Prostate gland (tissue), 2 donors: ENCODE data around the gene GNG14. TPM values are rescaled to one million over a fixed set of nuclear protein-coding genes. Genes with fewer than 3 reads are reported as not detected.

Experiments used
- DNase-seq: peaks from one replicate; pipeline ENCODE4 v3.0.0-alpha.2; 2019; ENCODE audit warnings: low spot score
- H3K27ac ChIP-seq, 2 donors: fragments of 200-600 bp; sonication (generic); 2 replicates each; pipeline ENCODE4 v1.5.1; 2017 to 2019
- H3K27me3 ChIP-seq: fragments of 200-600 bp; sonication (generic); replicated peaks from 2 replicates; pipeline ENCODE4 v1.5.1; 2019; ENCODE audit not compliant: insufficient read depth
- H3K36me3 ChIP-seq, 2 donors: fragments of 200-600 bp; sonication (generic); 1 replicate in 1 of 2; 2 replicates in 1 of 2; pipeline versions ENCODE4 v1.5.1 to v1.8.1; 2017 to 2019
- H3K4me1 ChIP-seq: fragments of 200-600 bp; sonication (generic); replicated peaks from 2 replicates; pipeline ENCODE4 v1.5.1; 2019
- H3K4me3 ChIP-seq, 2 donors: fragments of 200-600 bp; sonication (generic); 2 replicates each; pipeline ENCODE4 v1.5.1; 2017 to 2019
- H3K9me3 ChIP-seq: fragments of 200-600 bp; sonication (generic); 2 replicates; pipeline ENCODE4 v1.5.1; 2017
- CTCF ChIP-seq, 4 experiments: fragments of 200-600 bp in 2 of 4; fragments of 450-650 bp in 2 of 4; sonication (generic) in 2 of 4; IDR thresholded peaks; 1 replicate in 3 of 4; 2 replicates in 1 of 4; pipeline ENCODE4 v1.5.1; 2016 to 2019; ENCODE audit warnings: antibody characterized with exemption in 4 of 4, mild to moderate bottlenecking in 2 of 4, moderate library complexity in 2 of 4
- POLR2A ChIP-seq: fragments of 450-650 bp; IDR thresholded peaks from one replicate; pipeline ENCODE4 v1.6.1; 2016; ENCODE audit warnings: antibody characterized with exemption, mild to moderate bottlenecking
- POLR2AphosphoS5 ChIP-seq: sonication (generic); formaldehyde crosslinking; IDR thresholded peaks from one replicate; pipeline ENCODE4 v1.6.1; 2017; ENCODE audit warnings: antibody characterized with exemption
- WGBS: methylation state at CpG from one replicate; pipeline ENCODE4 v1.1.5; 2018; 5-methylcytosine and 5-hydroxymethylcytosine counted together
- intact Hi-C: fragments of 100-400 bp; cut with DNase I; formaldehyde crosslinking; loops from one replicate; pipeline ENCODE4 v1.14.2; 2022
- total RNA-seq, 2 donors: library from RNA; depleted of rRNA; stranded (reverse); fragments of >200 nt; gene quantifications; one replicate each; pipeline ENCODE4 v1.1.0, GENCODE V29; 2016

The GNG14 gene
- total RNA-seq, 2 donors from 2014 or later: not detected

- H3K9me3 ChIP-seq: no peaks in the 10 kb centered on the region
- intact Hi-C loops: no loop called here
- H3K4me1 ChIP-seq: no peaks in the 10 kb centered on the region
- no peak for DNase-seq
- peaks cover 34 to 38% of the 10 kb centered on the region in 2 donors for H3K36me3 ChIP-seq
- WGBS: 63% methylated on average over 9 of the region's 9 CpGs
- H3K27ac ChIP-seq: no peak overlapping the region
- H3K4me3 ChIP-seq: no peak overlapping the region
- H3K27me3 ChIP-seq: no peaks in the 10 kb centered on the region
- TF ChIP-seq POLR2A: no peak
- TF ChIP-seq CTCF (IDR thresholded peaks at IDR 0.05): no peak
- TF ChIP-seq POLR2AphosphoS5: no peak
Measured at GRCh38 chr19:12703046-12703445, 15.2 kb downstream of the GNG14 start.

- Histone ChIP-seq H3K4me3 (no peak overlapping the region), H3K9me3 (no peaks in the 10 kb centered on the region), H3K27me3 (no peaks in the 10 kb centered on the region), H3K27ac (no peak overlapping the region), H3K4me1 (no peaks in the 10 kb centered on the region), H3K36me3 (peaks cover 34 to 39% of the 10 kb centered on the region in 2 donors)
- WGBS: 93% methylated on average over 12 of the region's 13 CpGs
- no peak for DNase-seq
- TF ChIP-seq CTCF (IDR thresholded peaks at IDR 0.05): no peak
- no peak for TF ChIP-seq POLR2A
- TF ChIP-seq POLR2AphosphoS5: no peak
- intact Hi-C loops: no loop called here
Measured at GRCh38 chr19:12705169-12705568, 17.4 kb downstream of the GNG14 start.

- no peaks in the 10 kb centered on the region for H3K4me1 ChIP-seq
- H3K27me3 ChIP-seq: no peaks in the 10 kb centered on the region
- no peak for TF ChIP-seq CTCF (IDR thresholded peaks at IDR 0.05)
- TF ChIP-seq POLR2AphosphoS5: no peak
- no peak for TF ChIP-seq POLR2A
Measured at GRCh38 chr19:12705654-12706331, 18.0 kb downstream of the GNG14 start.

GRCh38 chr19:12706332-12706718 lies 18.5 kb downstream of the GNG14 start:
- TF ChIP-seq CTCF (IDR thresholded peaks at IDR 0.05) (no peak), POLR2AphosphoS5 (no peak), POLR2A (no peak)
- Histone ChIP-seq H3K36me3 (peaks cover 34 to 41% of the 10 kb centered on the region in 2 donors), H3K9me3 (no peaks in the 10 kb centered on the region), H3K4me1 (no peaks in the 10 kb centered on the region), H3K4me3 (no peak overlapping the region), H3K27me3 (no peaks in the 10 kb centered on the region), H3K27ac (no peak overlapping the region)
- DNase-seq: no peak
- 95% methylated on average over 13 of the region's 13 CpGs for WGBS
- intact Hi-C loops: no loop called here

More at GRCh38 chr19:12705654-12706331, 18.0 kb downstream of the GNG14 start:
- intact Hi-C loops: no loop called here
- no peak for DNase-seq
- 89% methylated on average over 29 of the region's 29 CpGs for WGBS
- Histone ChIP-seq H3K9me3 (no peaks in the 10 kb centered on the region), H3K36me3 (peaks cover 34 to 41% of the 10 kb centered on the region in 2 donors), H3K27ac (no peak overlapping the region), H3K4me3 (no peak overlapping the region)

GRCh38 chr19:12708641-12709040 lies 20.8 kb downstream of the GNG14 start:
- Histone ChIP-seq H3K36me3 (peaks cover 17 to 29% of the 10 kb centered on the region in 2 donors), H3K9me3 (no peaks in the 10 kb centered on the region), H3K27me3 (no peaks in the 10 kb centered on the region), H3K4me1 (no peaks in the 10 kb centered on the region), H3K27ac (no peak overlapping the region), H3K4me3 (no peak overlapping the region)
- DNase-seq: no peak
- intact Hi-C loops: no loop called here
- no peak for TF ChIP-seq POLR2AphosphoS5
- TF ChIP-seq POLR2A: no peak
- no peak for TF ChIP-seq CTCF (IDR thresholded peaks at IDR 0.05)
- WGBS: 92% methylated on average over 8 of the region's 8 CpGs
